Thoracic aorta (tissue), 2 donors: ENCODE results near the gene VN1R4. TPM values are rescaled to one million over a fixed set of nuclear protein-coding genes. Genes with fewer than 3 reads are reported as not detected.
"Not testable (repeated sequence)": the region's sequence is repeated elsewhere in the genome, so short reads cannot be mapped to it uniquely, and the experiment has no call there.

ENCODE experiments used
- ATAC-seq: fragments of 150-250 bp; one replicate; pipeline ENCODE4 v1.8.0; 2017; ENCODE audit warnings: low read depth; ENCODE audit not compliant: insufficient number of reproducible peaks, low FRiP score
- DNase-seq: peaks from one replicate; pipeline ENCODE4 v3.0.0-alpha.2; 2020; ENCODE audit warnings: low spot score
- H3K27ac ChIP-seq, 2 donors: fragments of 200-600 bp; sonication (generic); 1 replicate in 1 of 2; 2 replicates in 1 of 2; pipeline ENCODE4 v1.5.1; 2016; ENCODE audit warnings: mild to moderate bottlenecking in 2 of 2, moderate library complexity in 2 of 2
- H3K27me3 ChIP-seq: fragments of 200-600 bp; sonication (generic); replicated peaks from 2 replicates; pipeline ENCODE4 v1.6.0; 2016; ENCODE audit warnings: mild to moderate bottlenecking; ENCODE audit not compliant: insufficient read depth
- H3K36me3 ChIP-seq: fragments of 200-600 bp; sonication (generic); one replicate; pipeline ENCODE4 v1.5.1; 2016
- H3K4me1 ChIP-seq, 2 donors: fragments of 200-600 bp; sonication (generic); 1 replicate in 1 of 2; 2 replicates in 1 of 2; pipeline versions ENCODE4 v1.5.1 to v1.6.0; 2016; ENCODE audit warnings: low read depth in 2 of 2, mild to moderate bottlenecking in 1 of 2; ENCODE audit not compliant: control insufficient read depth in 1 of 2
- H3K4me3 ChIP-seq: fragments of 200-600 bp; sonication (generic); 2 replicates; pipeline ENCODE4 v1.5.1; 2016; ENCODE audit warnings: mild to moderate bottlenecking
- H3K9me3 ChIP-seq: fragments of 200-600 bp; sonication (generic); 2 replicates; pipeline ENCODE4 v1.5.1; 2016
- CTCF ChIP-seq: fragments of 200-600 bp; sonication (generic); IDR thresholded peaks from one replicate; pipeline ENCODE4 v1.5.1; 2019; ENCODE audit warnings: antibody characterized with exemption
- total RNA-seq, 2 donors: library from RNA; depleted of rRNA; stranded (reverse); fragments of >200 nt; gene quantifications; one replicate each; pipeline versions ENCODE4 v1.1.0 to v1.2.3, GENCODE V29; 2016

VN1R4 gene
- total RNA-seq, 2 donors from 2014 or later: not detected

- H3K27ac ChIP-seq: no peak overlapping the region
Measured at GRCh38 chr19:53290758-53291549, 23.4 kb upstream of the VN1R4 start.

GRCh38 chr19:53285087-53285486, 17.6 kb upstream of the VN1R4 start:
- Histone ChIP-seq H3K9me3 (no peaks in the 10 kb centered on the region), H3K4me1 (no peaks in the 10 kb centered on the region), H3K27me3 (no peaks in the 10 kb centered on the region), H3K27ac (no peak overlapping the region), H3K36me3 (no peaks in the 10 kb centered on the region), H3K4me3 (no peak overlapping the region)
- ATAC-seq (no peak), DNase-seq (no peak)
- TF ChIP-seq CTCF: no peak

More at GRCh38 chr19:53290758-53291549, 23.4 kb upstream of the VN1R4 start:
- DNase-seq: no peak
- no peak for TF ChIP-seq CTCF
- no peaks in the 10 kb centered on the region for H3K27me3 ChIP-seq
- no peaks in the 10 kb centered on the region for H3K4me1 ChIP-seq
- H3K9me3 ChIP-seq: peaks cover 16% of the 10 kb centered on the region
- H3K4me3 ChIP-seq: no peak overlapping the region
- no peak for ATAC-seq
- H3K36me3 ChIP-seq: no peaks in the 10 kb centered on the region

GRCh38 chr19:53281947-53282346, 14.4 kb upstream of the VN1R4 start:
- not testable (repeated sequence) for H3K4me3 ChIP-seq, H3K36me3 ChIP-seq, H3K9me3 ChIP-seq, H3K4me1 ChIP-seq, H3K27me3 ChIP-seq, H3K27ac ChIP-seq, DNase-seq, ATAC-seq

GRCh38 chr19:53275480-53275879, 8.0 kb upstream of the VN1R4 start:
- no peaks in the 10 kb centered on the region for H3K27me3 ChIP-seq
- no peaks in the 10 kb centered on the region for H3K4me1 ChIP-seq
- H3K36me3 ChIP-seq: no peaks in the 10 kb centered on the region
- no peak for TF ChIP-seq CTCF
- DNase-seq (no peak), ATAC-seq (no peak)
- H3K27ac ChIP-seq: no peak overlapping the region
- H3K4me3 ChIP-seq: no peak overlapping the region
- no peaks in the 10 kb centered on the region for H3K9me3 ChIP-seq

GRCh38 chr19:53272044-53272443, 4.5 kb upstream of the VN1R4 start:
- Histone ChIP-seq H3K9me3 (no peaks in the 10 kb centered on the region), H3K36me3 (no peaks in the 10 kb centered on the region), H3K4me3 (no peak overlapping the region), H3K27me3 (no peaks in the 10 kb centered on the region), H3K4me1 (no peaks in the 10 kb centered on the region), H3K27ac (no peak overlapping the region)
- ATAC-seq: no peak
- TF ChIP-seq CTCF: no peak
- DNase-seq: no peak

- not testable (repeated sequence) for H3K4me1 ChIP-seq, ATAC-seq, H3K4me3 ChIP-seq, H3K27me3 ChIP-seq, H3K27ac ChIP-seq, H3K36me3 ChIP-seq, H3K9me3 ChIP-seq, DNase-seq
Measured at GRCh38 chr19:53269861-53270260, 2.3 kb upstream of the VN1R4 start.

GRCh38 chr19:53257715-53258342, 9.7 kb downstream of the VN1R4 start, which contains the start of gene VN1R2:
Gene VN1R2, plus strand, starts transcription at chr19:53258292. Its CDS starts 84 bp downstream, at chr19:53258376.
- not testable (repeated sequence) for H3K4me3 ChIP-seq, H3K27ac ChIP-seq, H3K4me1 ChIP-seq, DNase-seq, H3K36me3 ChIP-seq, H3K9me3 ChIP-seq, H3K27me3 ChIP-seq, ATAC-seq
